T follicular helper cell (primary cell): ENCODE data around the gene EDC4.
"Not testable (repeated sequence)": the region's sequence is repeated elsewhere in the genome, so short reads cannot be mapped to it uniquely, and the experiment has no call there.

ENCODE experiments used
- DNase-seq: peaks from one replicate; pipeline ENCODE4 v3.0.0-alpha.2; 2020; ENCODE audit warnings: low read depth
- total RNA-seq, 2 experiments: gene quantifications; one replicate each; lab custom pipeline; 2026; lab: John Stamatoyannopoulos, UW

The EDC4 gene, protein sequence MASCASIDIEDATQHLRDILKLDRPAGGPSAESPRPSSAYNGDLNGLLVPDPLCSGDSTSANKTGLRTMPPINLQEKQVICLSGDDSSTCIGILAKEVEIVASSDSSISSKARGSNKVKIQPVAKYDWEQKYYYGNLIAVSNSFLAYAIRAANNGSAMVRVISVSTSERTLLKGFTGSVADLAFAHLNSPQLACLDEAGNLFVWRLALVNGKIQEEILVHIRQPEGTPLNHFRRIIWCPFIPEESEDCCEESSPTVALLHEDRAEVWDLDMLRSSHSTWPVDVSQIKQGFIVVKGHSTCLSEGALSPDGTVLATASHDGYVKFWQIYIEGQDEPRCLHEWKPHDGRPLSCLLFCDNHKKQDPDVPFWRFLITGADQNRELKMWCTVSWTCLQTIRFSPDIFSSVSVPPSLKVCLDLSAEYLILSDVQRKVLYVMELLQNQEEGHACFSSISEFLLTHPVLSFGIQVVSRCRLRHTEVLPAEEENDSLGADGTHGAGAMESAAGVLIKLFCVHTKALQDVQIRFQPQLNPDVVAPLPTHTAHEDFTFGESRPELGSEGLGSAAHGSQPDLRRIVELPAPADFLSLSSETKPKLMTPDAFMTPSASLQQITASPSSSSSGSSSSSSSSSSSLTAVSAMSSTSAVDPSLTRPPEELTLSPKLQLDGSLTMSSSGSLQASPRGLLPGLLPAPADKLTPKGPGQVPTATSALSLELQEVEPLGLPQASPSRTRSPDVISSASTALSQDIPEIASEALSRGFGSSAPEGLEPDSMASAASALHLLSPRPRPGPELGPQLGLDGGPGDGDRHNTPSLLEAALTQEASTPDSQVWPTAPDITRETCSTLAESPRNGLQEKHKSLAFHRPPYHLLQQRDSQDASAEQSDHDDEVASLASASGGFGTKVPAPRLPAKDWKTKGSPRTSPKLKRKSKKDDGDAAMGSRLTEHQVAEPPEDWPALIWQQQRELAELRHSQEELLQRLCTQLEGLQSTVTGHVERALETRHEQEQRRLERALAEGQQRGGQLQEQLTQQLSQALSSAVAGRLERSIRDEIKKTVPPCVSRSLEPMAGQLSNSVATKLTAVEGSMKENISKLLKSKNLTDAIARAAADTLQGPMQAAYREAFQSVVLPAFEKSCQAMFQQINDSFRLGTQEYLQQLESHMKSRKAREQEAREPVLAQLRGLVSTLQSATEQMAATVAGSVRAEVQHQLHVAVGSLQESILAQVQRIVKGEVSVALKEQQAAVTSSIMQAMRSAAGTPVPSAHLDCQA (N-terminal part only)
- 107 to 152 reads per million in 2 experiments for total RNA-seq

GRCh38 chr16:67872631-67873434 is at the start of gene EDC4:
EDC4 (plus strand) TSS chr16:67873052; CDS start chr16:67873262, 210 bp downstream.
- peak; percentile 75 for DNase-seq

DNA sequence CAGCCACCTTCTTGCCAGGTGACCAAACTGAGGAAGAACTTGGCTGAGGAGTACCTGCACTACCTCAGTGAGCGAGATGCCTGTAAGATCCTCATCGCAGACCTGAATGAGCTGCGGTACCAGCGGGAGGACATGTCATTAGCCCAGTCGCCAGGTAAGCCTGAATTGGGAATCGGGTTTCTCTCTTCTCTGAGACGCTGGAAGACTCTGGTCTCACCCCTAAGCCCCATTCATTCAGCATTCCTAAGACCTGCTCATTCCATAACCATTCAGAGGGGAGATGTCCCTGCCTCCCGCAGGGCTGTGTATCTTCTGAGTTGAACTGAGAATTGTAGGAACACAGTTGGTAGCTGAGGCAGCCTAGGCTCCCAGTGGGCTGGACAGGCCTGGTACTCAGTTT is 47.7 kb upstream of the EDC4 start:
- no peak for DNase-seq

DNA sequence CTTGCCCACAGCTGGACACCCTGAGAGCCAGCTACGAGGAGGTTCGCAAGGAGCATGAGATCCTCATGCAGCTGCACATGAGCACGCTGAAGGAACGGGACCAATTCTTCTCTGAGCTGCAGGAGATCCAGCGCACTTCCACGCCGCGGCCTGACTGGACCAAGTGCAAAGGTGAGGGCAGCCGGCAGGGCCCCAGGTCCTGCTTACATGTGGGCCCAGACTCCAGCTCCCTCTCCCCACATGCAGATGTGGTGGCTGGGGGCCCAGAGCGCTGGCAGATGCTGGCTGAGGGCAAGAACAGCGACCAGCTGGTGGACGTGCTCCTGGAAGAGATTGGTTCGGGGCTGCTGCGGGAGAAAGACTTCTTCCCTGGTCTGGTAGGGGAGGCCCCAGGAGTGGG is 46.9 kb upstream of the EDC4 start:
- no peak for DNase-seq

GRCh38 chr16:67828651-67829050 is 44.2 kb upstream of the EDC4 start:
- DNase-seq: no peak

DNA sequence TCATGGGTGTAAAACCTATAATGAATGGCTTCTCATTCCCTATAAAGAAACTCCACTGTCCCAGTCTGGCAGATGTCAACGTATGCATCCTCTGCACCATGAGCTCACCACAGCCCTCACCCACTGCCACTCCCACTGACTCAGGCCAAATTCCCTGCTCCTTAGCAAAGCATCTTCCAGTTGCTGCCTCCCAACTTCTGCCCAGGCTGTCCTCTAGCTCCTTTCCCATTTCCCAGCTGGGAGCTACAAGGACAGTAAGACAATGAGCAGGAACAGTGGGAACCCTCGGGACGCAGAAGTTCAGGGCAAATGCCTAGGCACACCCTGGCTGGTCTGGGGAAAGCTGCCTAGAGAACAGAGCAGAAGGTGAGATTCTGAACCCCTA is 39.8 kb upstream of the EDC4 start:
- DNase-seq: no peak

GRCh38 chr16:67833415-67834241 is 39.2 kb upstream of the EDC4 start:
- DNase-seq: peak; percentile 87

DNA sequence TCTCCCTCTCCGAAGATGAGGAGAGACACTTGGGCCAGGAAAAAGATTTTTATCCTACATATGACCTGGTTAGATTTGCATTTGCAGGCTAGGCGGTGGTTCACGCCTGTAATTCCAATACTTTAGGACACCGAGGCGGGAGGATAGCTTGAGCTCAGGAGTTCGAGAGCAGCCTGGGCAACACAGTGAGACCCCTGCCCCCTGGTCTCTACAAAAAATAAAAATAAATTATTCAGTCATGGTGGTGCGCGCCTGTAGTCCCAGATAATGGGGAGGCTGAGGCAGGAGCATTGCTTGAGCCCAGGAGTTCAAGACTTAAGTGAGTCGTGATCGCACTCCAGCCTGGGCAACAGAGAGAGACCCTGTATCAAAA is 38.6 kb upstream of the EDC4 start:
- DNase-seq: no peak

- not testable (repeated sequence) for DNase-seq
Measured at GRCh38 chr16:67837190-67837589, 35.7 kb upstream of the EDC4 start.

DNA sequence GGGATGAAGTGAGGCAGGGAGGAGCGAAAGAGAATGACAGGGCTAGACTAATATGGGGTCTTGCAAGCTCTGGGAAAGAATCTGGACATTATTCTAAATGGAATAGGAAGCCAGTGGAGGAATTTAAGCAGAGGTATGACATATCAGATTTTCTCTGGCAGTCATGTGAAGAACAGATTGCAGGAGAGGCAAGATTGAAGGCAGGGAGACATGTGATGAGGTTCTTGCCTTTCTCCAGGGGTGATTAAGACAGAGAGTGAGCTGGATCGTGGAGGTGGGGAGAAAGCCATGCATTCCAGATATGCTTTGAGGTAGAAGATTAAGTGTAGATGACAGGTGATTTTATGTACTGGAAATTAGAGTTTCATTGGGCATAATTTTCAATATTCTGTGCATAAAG is 35.0 kb upstream of the EDC4 start:
- no peak for DNase-seq

DNA sequence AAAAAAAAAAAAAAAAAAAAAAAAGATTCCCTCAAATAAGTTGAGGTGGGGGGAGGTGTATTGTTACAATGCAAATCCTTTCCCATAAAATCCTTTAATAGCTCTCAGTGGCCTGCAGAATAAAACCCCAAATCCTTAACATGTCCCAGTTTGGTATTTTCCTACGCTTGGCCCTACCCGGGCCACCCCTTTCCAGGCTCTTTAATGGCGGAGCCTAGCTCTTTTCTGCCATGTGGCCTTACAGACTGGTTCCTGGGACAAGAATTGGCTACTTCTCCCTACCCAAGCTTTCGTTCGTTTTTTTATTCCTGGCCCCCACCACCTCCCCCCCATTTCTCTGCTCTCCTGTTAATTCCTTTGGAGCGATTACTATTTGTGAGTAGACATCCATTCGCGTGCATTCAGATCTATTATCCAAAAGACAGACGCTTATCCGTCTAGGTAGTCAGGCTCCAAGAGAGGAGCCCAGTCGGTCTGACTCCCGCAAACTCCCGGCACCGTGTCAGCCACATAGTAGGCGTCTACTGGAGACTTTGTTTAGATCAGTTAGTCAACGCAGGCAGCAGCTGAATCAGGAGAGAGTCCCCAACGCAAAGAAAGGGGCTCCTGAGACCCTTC is 31.5 kb upstream of the EDC4 start:
- no peak for DNase-seq

- DNase-seq: peak; percentile 91
Measured at GRCh38 chr16:67841816-67842508, 30.9 kb upstream of the EDC4 start, which contains the start of gene THAP11. THAP11 (plus strand) TSS chr16:67842320; CDS start chr16:67842555, 235 bp downstream.

- DNase-seq: peak; percentile 67
Measured at GRCh38 chr16:67842509-67843342, 30.1 kb upstream of the EDC4 start.

- DNase-seq: no peak
Measured at GRCh38 chr16:67843343-67843765, 29.5 kb upstream of the EDC4 start.

DNA sequence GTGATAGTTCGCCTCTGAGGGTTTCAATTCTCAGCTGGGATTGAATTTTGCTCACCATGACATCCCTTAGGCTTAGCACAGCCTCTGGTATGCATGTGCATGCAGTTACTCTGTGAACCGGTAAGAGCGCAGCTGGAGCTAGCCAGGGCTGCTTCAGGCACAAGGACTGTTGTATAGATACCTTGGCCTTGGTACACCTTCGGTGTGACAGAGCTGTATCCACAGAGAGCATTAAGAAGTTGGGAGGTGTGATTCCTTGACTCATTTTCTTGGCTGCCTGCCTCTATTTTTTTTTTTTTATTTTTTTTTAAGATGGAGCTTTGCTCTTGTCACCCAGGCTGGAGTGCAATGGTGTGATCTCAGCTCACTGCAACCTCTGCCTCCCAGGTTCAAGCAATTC is 28.4 kb upstream of the EDC4 start:
- DNase-seq: no peak

DNA sequence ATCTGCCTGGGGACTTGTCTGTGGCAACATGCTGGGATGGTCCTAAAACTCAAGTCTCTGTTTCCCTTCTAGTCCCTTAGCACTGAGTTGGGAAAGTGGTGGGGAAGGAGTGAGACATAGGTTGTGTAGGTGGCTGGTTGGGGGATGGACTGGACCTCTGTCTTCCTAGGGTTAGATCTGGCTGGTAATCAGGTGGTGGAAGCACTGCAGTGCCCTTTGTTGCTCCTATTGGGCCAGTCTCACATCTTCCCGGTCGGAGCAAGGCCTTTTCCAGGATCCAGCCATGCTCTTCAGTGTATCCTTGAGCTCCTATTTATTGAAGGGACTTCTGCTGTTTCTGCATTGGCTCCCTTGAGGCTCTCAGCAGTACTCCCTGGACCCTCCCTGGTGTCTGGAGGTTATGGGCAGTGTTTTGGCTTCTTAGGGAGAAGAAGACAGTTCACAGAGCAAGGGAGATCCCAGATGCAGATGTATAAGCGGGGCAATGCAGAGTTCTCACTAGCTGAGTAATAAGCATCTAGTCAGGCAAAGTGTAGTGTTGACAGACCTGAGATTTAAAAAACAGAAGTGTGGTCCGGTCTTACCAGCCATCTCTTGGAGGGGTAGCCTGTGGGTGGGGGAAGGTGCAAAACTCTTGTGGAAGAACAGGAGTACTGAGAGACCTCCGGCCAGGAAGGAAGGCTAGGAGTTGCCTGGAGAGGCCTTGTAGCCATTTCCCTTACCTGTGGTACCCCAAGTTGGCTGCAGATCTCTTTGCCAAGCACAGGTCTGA is 27.4 kb upstream of the EDC4 start:
- DNase-seq: no peak

- no peak for DNase-seq
Measured at GRCh38 chr16:67846063-67846319, 26.9 kb upstream of the EDC4 start.

DNA sequence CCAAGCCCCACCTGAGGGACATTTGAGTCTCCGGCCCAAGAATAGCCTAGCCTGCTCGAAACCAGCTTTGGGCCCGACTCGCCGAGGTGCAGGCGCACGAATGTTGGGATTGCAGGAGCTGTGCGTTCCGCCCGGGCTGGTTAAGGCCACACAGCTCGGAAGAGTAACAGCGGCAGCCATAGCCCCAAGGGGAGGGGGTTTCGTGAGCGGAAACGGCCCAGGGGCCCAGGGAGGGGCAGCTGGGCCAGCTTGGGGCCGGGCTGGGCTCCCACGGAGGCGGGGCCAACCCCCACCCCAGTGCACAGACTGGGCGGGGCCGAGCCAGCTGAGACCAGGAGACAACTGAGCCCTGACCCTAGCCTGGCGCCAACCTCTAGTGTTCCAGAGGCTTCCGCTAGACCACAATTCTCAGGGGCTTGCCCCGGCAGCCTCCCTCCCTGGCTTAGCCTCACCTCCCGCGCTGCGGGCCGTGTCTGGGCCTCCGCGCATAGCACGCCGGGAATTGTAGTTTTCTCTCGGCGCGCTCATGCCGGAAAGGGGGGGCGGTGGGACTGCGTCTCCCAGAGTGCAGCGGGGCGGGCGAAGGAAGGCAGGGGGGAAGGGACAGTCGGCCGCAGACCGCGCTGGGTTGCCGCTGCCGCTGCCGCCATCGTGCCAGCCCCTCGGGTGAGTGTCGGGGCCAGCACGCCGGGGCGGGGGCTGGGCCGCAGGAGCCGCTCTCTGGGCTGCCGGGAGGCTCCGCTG is 26.4 kb upstream of the EDC4 start, which contains the start of gene NUTF2:
TSS of gene NUTF2 (plus strand) at position 614 of the 744 bp plus-strand sequence. CDS start 18,198 bp downstream, outside the sequence.
- DNase-seq: peak; percentile 92
